ENCODE measurements around the gene TSPAN19.
"Not testable (repeated sequence)": the region's sequence is repeated elsewhere in the genome, so short reads cannot be mapped to it uniquely, and the experiment has no call there.

The TSPAN19 gene

GRCh38 chr12:85036234-85036707 is at the start of gene TSPAN19, which contains the start of gene LRRIQ1:
Gene TSPAN19 (minus strand): TSS chr12:85036277. CDS start chr12:85029946, 6,331 bp downstream.
Gene LRRIQ1 (plus strand): TSS chr12:85036351. CDS start chr12:85038177, 1,826 bp downstream.
- DNase-seq = peak; percentile 67

- no peak for DNase-seq
Observed at GRCh38 chr12:85085066-85085465, 49.0 kb upstream of the TSPAN19 start.

DNA sequence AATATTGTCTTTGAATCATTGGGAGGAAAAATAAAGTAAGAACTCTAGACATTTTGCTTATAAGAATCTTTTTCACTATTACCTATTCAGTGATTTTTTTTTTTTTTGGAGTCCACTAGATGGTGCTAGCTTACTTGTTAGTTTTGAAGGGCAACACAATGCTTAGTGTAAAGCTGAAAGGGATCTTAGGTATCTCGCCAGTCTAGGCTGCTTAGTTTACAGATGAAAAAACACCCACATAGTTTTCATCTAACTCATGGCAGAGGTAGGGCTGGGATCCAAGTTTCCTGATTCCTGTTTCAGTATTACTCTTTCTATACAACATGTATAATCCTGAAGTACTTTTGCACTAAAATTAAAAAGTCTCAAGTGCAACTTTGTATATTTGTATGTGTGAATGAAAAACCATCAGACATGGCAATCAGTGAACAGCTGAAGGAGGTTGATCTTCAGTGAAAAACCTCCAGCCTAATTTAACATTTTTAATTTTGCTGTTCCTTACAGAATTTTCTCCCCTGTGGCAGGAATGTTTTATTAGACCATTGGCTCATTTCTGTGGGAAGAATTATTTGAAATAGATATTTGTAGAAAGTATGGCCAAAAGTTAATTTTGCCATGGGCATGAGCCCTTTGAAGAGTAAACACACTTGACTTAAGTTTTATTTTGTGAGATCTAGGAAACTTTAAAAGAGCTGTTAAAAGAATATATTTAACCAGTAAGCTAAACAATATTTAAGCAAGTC is 40.8 kb upstream of the TSPAN19 start:
- DNase-seq = no peak

- DNase-seq = no peak
Observed at GRCh38 chr12:85072826-85073225, 36.7 kb upstream of the TSPAN19 start.

GRCh38 chr12:85065837-85066482 is 29.9 kb upstream of the TSPAN19 start:
- DNase-seq = no peak

- DNase-seq = no peak
Observed at GRCh38 chr12:85060916-85061315, 24.8 kb upstream of the TSPAN19 start.

DNA sequence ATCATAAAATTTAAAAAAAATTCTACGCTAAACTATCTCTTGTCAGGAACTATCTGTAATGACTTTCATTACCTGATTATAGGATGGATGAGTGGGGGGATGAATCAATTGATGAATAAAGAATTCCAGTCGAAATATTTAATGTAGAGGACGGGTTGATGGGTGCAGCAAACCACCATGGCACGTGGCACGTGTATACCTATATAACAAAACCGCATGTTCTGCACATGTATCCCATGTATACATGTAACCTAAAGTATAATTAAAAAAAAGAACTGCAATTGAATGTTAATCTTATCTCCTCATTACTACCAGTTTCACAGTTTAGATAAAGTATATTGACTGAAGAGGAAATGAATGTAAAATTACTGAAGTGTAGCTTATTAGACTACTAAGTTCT is 23.5 kb upstream of the TSPAN19 start:
- DNase-seq = no peak

- no peak for DNase-seq
Observed at GRCh38 chr12:85058339-85058738, 22.3 kb upstream of the TSPAN19 start.

GRCh38 chr12:85057370-85057963 is 21.4 kb upstream of the TSPAN19 start:
- DNase-seq = no peak

- DNase-seq = no peak
Observed at GRCh38 chr12:85043829-85044228, 7.8 kb upstream of the TSPAN19 start.

- no peak for DNase-seq
Observed at GRCh38 chr12:85041395-85041794, 5.3 kb upstream of the TSPAN19 start.

DNA sequence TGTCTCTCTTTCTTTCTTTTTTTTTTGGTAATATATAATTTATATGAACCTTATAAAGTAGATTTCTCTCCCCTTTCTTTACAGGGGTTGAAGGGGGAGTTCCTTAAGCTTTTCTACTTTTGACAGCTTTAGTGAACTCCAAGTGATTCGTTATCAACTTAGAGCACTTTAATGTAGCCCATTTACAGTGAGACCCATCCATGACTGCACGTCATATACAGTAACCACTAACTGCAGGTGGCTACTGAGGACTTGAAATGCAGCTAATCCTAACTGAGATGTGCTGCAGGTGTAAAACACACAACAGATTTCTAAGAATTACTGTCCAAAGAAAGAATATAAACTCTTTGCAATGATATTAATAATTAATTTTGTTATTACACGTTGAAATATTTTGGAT is 656 bp upstream of the TSPAN19 start:
- no peak for DNase-seq

DNA sequence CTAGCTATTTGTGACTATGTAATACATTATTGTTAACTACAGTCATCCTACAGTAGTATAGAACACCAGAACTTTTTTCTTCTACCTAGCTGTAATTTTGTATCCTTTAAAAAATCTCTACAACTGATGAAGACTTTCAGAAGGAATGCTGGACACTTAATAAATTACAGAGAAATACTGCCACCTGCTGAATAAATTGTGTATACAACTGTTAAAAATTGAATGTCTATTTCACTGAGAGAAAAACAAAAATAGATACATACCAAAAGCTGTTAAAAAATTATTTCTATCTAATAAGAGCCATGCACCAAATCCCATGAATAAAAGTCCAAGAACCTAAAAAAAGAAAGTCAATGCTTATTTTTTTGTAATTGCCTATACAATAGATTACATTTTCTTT is 6.6 kb downstream of the TSPAN19 start:
- no peak for DNase-seq

DNA sequence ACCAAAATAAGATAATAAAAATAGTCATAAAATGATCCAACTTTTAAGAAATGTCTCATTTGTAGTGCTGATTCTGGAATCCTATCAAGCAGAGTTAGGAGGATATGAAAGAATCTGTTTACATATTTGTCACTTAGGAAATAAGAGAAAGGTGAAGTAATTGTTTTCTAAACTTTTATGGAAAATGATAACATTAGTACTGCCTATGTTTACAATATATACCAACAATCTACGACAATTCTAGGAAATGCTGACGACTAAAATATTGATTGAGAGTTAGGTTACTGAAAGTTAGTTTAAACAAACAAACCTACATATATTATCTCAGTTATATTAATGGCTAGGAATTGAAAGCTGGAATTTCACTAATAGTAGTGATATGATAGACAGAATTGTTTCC is 18.0 kb downstream of the TSPAN19 start:
- DNase-seq = no peak

GRCh38 chr12:85017618-85018017 is 18.5 kb downstream of the TSPAN19 start:
- DNase-seq = no peak

GRCh38 chr12:85017133-85017532 is 18.9 kb downstream of the TSPAN19 start:
- no peak for DNase-seq

GRCh38 chr12:85016413-85016812 is 19.7 kb downstream of the TSPAN19 start:
- DNase-seq = no peak

DNA sequence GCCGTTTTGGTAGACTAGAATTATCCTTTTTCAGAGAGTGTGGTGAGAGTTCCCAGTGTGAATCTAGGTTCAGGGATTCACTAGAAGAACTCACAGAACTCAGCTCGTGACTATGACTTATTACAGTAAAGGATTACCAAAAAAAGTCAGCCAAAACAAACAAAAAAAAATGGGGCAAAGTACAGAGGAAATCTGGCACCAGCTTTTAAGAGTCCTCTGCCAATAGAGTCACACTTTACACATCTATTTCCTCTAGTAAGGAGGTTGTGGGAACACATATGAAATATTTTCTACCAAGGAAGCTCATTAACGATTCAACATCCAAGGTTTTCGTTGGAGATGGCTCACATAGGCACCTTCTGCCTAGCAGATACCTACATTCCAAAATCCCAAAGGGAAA is 28.2 kb downstream of the TSPAN19 start:
- DNase-seq = no peak

- no peak for DNase-seq
Observed at GRCh38 chr12:85006206-85006605, 29.9 kb downstream of the TSPAN19 start.

- no peak for DNase-seq
Observed at GRCh38 chr12:85005615-85006014, 30.5 kb downstream of the TSPAN19 start.

DNA sequence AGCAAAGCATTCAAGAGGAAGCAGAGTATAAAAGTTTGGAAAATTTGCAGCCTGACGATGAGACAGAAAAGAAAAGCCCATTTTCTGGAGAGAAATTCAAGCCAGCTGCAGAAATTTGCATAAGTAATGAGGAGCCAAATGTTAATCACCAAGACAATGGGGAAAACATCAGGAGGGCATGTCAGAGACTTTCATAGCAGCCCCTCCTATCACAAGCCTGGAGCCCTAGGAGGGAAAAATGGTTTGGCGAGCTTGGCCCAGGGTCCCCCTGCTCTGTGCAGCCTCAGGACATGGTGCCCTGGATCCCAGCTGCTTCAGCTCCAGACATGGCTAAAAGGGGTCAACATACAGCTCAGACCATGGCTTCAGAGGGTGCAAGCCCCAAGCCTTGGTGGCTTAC is 31.0 kb downstream of the TSPAN19 start:
- not testable (repeated sequence) for DNase-seq

DNA sequence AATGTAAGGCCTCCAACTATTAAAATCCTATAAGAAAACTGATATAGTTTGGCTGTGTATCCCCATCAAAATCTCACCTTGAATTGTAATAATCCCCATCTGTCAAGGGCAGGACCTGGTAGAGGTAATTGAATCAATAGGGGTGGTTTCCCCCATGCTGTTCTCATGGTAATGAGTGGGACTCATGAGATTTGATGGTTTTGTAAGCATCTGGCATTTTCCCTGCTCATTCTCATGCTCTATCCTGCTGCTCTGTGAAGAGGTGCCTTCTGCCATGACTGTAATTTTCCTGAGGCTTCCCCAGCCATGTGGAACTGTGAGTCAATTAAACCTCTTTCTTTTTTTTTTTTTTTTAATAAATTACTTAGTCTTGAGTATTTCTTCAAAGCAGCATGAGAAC is 31.9 kb downstream of the TSPAN19 start:
- no peak for DNase-seq

DNA sequence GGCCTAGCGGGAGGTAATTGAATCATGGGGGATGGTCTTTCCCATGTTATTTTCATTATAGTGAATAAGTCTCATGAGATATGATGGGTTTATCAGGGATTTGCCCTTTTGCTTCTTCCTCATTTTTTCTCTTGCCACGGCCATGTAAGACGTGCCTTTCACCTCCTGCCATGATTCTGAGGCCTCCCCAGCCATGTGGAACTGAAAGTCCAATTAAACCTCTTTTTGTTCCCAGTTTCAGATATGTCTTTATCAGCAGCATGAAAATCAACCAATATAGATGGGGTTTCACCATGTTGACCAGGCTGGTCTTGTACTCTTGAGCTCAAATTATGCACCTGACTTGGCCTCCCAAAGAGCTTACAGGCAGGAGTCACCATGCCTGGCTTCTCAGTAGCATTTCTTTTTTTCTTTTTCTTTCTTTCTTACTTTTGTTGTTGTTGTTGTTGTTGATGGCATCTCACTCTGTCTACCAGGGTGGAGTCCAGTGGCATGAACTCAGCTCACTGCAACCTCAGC is 33.2 kb downstream of the TSPAN19 start:
- no peak for DNase-seq

DNA sequence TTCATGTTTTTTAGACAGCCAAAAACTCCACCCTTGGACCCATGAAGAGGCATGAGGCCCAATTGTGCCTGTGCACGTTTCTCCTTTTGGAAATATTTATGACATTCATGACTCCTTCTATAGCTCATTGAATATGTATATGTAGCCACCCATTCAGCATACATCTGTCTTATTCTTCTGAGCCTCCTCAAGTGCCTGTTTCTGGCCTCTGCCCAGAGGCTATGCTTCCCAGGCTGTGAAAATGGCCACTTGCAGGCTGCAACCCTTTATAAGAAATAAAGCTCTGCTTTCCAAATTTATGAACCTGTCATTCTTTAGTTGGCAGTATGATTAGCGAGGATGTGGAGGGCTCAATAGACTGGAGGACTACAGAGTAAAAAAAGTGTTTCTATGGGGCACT is 35.3 kb downstream of the TSPAN19 start:
- no peak for DNase-seq
